Adrenal gland (tissue), 5 donors: ENCODE results near the gene AK8.

Experiments used
- POLR2A ChIP-seq, 2 donors: fragments of 450-650 bp; IDR thresholded peaks; one replicate each; pipeline ENCODE4 v1.6.1; 2017; ENCODE audit warnings: antibody characterized with exemption in 2 of 2, mild to moderate bottlenecking in 2 of 2, moderate library complexity in 1 of 2
- TF ChIP-seq, protein P1 (sequence below), 6 experiments: fragments of 450-650 bp in 4 of 6; fragments of 200-600 bp in 2 of 6; sonication (generic) in 1 of 6; IDR thresholded peaks; 1 replicate in 5 of 6; 2 replicates in 1 of 6; pipeline versions ENCODE4 v1.5.1 to v1.8.0; 2016 to 2021; ENCODE audit warnings: antibody characterized with exemption in 6 of 6, mild to moderate bottlenecking in 2 of 6, moderate library complexity in 1 of 6
- donor health status: DM: no; HTN: no; CAD: no.

DNA sequence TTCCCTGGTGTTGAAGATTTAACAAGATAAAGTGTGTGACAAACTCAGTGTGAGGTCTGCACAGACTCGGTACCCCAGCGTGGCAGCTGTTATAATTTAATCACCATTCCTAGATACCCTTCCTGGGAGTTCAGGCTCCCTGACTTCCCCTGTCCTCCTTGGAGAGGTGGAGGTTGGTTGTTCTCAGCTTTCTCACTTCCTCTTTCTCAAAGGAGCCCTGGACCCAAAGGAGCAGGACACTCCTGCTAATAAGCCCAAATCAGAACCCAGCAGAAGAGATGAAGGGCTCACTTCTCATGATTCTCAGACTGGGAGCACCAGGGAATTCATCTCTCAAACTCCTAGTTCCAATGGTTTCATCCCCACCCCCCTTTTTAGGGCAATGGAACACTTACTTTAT, 149.6 kb downstream of the AK8 start:
- TF ChIP-seq, protein P1, sequence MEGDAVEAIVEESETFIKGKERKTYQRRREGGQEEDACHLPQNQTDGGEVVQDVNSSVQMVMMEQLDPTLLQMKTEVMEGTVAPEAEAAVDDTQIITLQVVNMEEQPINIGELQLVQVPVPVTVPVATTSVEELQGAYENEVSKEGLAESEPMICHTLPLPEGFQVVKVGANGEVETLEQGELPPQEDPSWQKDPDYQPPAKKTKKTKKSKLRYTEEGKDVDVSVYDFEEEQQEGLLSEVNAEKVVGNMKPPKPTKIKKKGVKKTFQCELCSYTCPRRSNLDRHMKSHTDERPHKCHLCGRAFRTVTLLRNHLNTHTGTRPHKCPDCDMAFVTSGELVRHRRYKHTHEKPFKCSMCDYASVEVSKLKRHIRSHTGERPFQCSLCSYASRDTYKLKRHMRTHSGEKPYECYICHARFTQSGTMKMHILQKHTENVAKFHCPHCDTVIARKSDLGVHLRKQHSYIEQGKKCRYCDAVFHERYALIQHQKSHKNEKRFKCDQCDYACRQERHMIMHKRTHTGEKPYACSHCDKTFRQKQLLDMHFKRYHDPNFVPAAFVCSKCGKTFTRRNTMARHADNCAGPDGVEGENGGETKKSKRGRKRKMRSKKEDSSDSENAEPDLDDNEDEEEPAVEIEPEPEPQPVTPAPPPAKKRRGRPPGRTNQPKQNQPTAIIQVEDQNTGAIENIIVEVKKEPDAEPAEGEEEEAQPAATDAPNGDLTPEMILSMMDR (IDR thresholded peaks at IDR 0.05), result no peak
- TF ChIP-seq POLR2A (IDR thresholded peaks at IDR 0.05), result no peak
